Tibial artery (tissue), 4 donors: Measurements from ENCODE around the gene CPPED1.

Source experiments
- DNase-seq, 2 donors: peaks; one replicate each; pipeline ENCODE4 v3.0.0-alpha.2; 2019
- H3K27ac ChIP-seq, 2 donors: fragments of 200-600 bp; sonication (generic) in 1 of 2; 1 replicate in 1 of 2; 2 replicates in 1 of 2; pipeline ENCODE4 v1.5.1; 2018 to 2019; ENCODE audit warnings: mild to moderate bottlenecking in 1 of 2
- H3K27me3 ChIP-seq, 2 donors: fragments of 200-600 bp; sonication (generic) in 1 of 2; one replicate each; pipeline versions ENCODE4 v1.5.1 to v1.6.0; 2016 to 2019
- H3K36me3 ChIP-seq, 3 donors: fragments of 200-600 bp; sonication (generic) in 2 of 3; one replicate each; pipeline ENCODE4 v1.5.1; 2016 to 2019; ENCODE audit warnings: mild to moderate bottlenecking in 2 of 3
- H3K4me1 ChIP-seq, 4 donors: fragments of 200-600 bp; sonication (generic) in 2 of 4; 1 replicate in 3 of 4; 2 replicates in 1 of 4; pipeline ENCODE4 v1.5.1; 2016 to 2019
- H3K4me3 ChIP-seq, 2 donors: fragments of 200-600 bp; sonication (generic) in 1 of 2; 1 replicate in 1 of 2; 2 replicates in 1 of 2; pipeline ENCODE4 v1.5.1; 2018 to 2019; ENCODE audit warnings: mild to moderate bottlenecking in 2 of 2
- H3K9me3 ChIP-seq, 3 donors: fragments of 200-600 bp; sonication (generic) in 1 of 3; one replicate each; pipeline ENCODE4 v1.5.1; 2016 to 2019
- intact Hi-C: fragments of 100-400 bp; cut with DNase I; formaldehyde crosslinking; loops from one replicate; pipeline ENCODE4 v1.15.0; 2023; ENCODE audit warnings: low total_unique reads
- TF ChIP-seq, protein P1 (sequence below), 2 experiments: fragments of 200-600 bp in 1 of 2; fragments of 450-650 bp in 1 of 2; IDR thresholded peaks; one replicate each; pipeline ENCODE4 v1.5.1; 2017 to 2019; ENCODE audit warnings: antibody characterized with exemption in 2 of 2, mild to moderate bottlenecking in 1 of 2, moderate library complexity in 1 of 2

CPPED1 gene

DNA sequence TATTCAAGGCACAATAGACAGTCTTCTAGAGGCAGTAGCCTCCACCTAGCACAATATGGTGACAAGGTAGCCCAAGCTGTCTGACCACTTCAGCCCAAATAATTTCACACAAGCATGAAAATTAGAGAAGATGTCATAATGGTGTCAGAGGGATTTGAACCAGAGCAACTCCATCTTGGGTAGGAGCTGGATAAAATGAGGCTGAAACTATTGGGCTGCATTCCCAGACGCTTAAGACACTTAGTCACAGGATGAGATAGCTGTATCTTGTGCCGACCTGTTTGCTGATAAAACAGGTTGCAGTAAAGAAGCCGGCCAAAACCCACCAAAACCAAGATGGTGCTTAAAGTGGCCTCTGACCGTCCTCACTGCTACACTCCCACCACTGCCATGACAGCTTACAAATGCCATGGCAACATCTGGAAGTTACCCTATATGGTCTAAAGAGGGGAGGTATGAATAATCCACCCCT lies 192.6 kb downstream of the CPPED1 start:
- no peak for DNase-seq
- H3K27me3 ChIP-seq, result no peaks in the 10 kb centered on the region
- H3K36me3 ChIP-seq, result no peaks in the 10 kb centered on the region
- H3K9me3 ChIP-seq, result peaks cover 0 to 4% (median 0%) of the 10 kb centered on the region in 3 donors
- TF ChIP-seq, protein P1, sequence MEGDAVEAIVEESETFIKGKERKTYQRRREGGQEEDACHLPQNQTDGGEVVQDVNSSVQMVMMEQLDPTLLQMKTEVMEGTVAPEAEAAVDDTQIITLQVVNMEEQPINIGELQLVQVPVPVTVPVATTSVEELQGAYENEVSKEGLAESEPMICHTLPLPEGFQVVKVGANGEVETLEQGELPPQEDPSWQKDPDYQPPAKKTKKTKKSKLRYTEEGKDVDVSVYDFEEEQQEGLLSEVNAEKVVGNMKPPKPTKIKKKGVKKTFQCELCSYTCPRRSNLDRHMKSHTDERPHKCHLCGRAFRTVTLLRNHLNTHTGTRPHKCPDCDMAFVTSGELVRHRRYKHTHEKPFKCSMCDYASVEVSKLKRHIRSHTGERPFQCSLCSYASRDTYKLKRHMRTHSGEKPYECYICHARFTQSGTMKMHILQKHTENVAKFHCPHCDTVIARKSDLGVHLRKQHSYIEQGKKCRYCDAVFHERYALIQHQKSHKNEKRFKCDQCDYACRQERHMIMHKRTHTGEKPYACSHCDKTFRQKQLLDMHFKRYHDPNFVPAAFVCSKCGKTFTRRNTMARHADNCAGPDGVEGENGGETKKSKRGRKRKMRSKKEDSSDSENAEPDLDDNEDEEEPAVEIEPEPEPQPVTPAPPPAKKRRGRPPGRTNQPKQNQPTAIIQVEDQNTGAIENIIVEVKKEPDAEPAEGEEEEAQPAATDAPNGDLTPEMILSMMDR (IDR thresholded peaks at IDR 0.05), result no peak
- no peak overlapping the region for H3K27ac ChIP-seq
- no peaks in the 10 kb centered on the region for H3K4me1 ChIP-seq
- no peak overlapping the region for H3K4me3 ChIP-seq
- intact Hi-C loops, result no loop called here

- DNase-seq, result no peak
- H3K9me3 ChIP-seq, result peaks cover 0 to 4% (median 0%) of the 10 kb centered on the region in 3 donors
- no peak overlapping the region for H3K4me3 ChIP-seq
- H3K27me3 ChIP-seq, result no peaks in the 10 kb centered on the region
- intact Hi-C loops, result no loop called here
- TF ChIP-seq, protein P1 (IDR thresholded peaks at IDR 0.05), result no peak
- no peak overlapping the region for H3K27ac ChIP-seq
- H3K4me1 ChIP-seq, result no peaks in the 10 kb centered on the region
- H3K36me3 ChIP-seq, result no peaks in the 10 kb centered on the region
These were observed 193.6 kb downstream of the CPPED1 start for GRCh38 chr16:12609937-12610699.
